Activated B cell treated with CpG ODN at 0.5 μM for 24 hours (primary cell): Measurements from ENCODE around the gene STEAP1B. TPM values are rescaled to one million over a fixed set of nuclear protein-coding genes. Genes with fewer than 3 reads are reported as not detected.
"Not testable (repeated sequence)": the region's sequence is repeated elsewhere in the genome, so short reads cannot be mapped to it uniquely, and the experiment has no call there.

Experiments used
- ATAC-seq: fragments of 200-7000 bp; cut with Tn5 transposase; one replicate; pipeline ENCODE4 v1.10.0; 2021; ENCODE audit warnings: low read depth, mild to moderate bottlenecking, moderate library complexity
- CTCF ChIA-PET: fragments of 350-600 bp; sonication (Branson Sonifier 250); formaldehyde crosslinking; loops from one replicate; lab custom pipeline; 2021; ENCODE audit warnings: antibody characterized with exemption; lab: Charles Lee
- POLR2A ChIA-PET: fragments of 350-600 bp; sonication (Branson Sonifier 250); formaldehyde crosslinking; loops from one replicate; lab custom pipeline; 2021; ENCODE audit warnings: antibody characterized with exemption; lab: Charles Lee
- DNase-seq: peaks from one replicate; pipeline ENCODE4 v3.0.0; 2022
- H3K27ac Mint-ChIP-seq: one replicate; pipeline ENCODE4 v1.8.0; 2020; ENCODE audit warnings: mixed read lengths
- H3K27me3 Mint-ChIP-seq: one replicate; pipeline ENCODE4 v1.8.0; 2021; ENCODE audit warnings: mixed read lengths
- H3K36me3 Mint-ChIP-seq: one replicate; pipeline ENCODE4 v1.8.0; 2021; ENCODE audit warnings: low read depth, mixed read lengths
- H3K4me1 Mint-ChIP-seq: one replicate; pipeline ENCODE4 v1.8.0; 2021; ENCODE audit warnings: mixed read lengths
- H3K4me3 Mint-ChIP-seq: one replicate; pipeline ENCODE4 v1.8.0; 2020; ENCODE audit warnings: mild to moderate bottlenecking, mixed read lengths
- H3K9me3 Mint-ChIP-seq: one replicate; pipeline ENCODE4 v1.8.0; 2020; ENCODE audit warnings: mixed read lengths
- intact Hi-C: fragments of 100-400 bp; cut with micrococcal nuclease; formaldehyde crosslinking; loops from one replicate; pipeline ENCODE4 v1.15.1; 2024
- total RNA-seq: library from RNA; stranded (reverse); gene quantifications from 2 replicates; pipeline ENCODE4 v1.2.3, GENCODE V29; 2022
- TF ChIP-seq, protein P1 (sequence below): fragments of 200-600 bp; IDR thresholded peaks from one replicate; pipeline ENCODE4 v1.8.0; 2022; ENCODE audit warnings: antibody characterized with exemption, mild to moderate bottlenecking

The STEAP1B gene
- total RNA-seq, 1 donor from 2014 or later = 117 TPM

GRCh38 chr7:22544245-22544644 lies 44.3 kb upstream of the STEAP1B start:
- ATAC-seq (no peak), DNase-seq (no peak)
- Mint-ChIP-seq H3K27me3 (peaks cover 1% of the 10 kb centered on the region), H3K4me1 (peaks cover 2% of the 10 kb centered on the region), H3K27ac (no peak overlapping the region), H3K9me3 (no peaks in the 10 kb centered on the region), H3K4me3 (no peak overlapping the region), H3K36me3 (peaks cover 2% of the 10 kb centered on the region)
- CTCF ChIA-PET = interaction anchor here (1.3 kb wide), 1 partner anchor 183 kb away, joined by 3 read pairs; the partner anchor contains the start of gene IL6
- POLR2A ChIA-PET = interaction anchor here (0.6 to 1.1 kb wide), 2 partner anchors 25 to 32 kb away, joined by 3 to 8 read pairs; no protein-coding TSS in a partner anchor
- TF ChIP-seq, protein P1, sequence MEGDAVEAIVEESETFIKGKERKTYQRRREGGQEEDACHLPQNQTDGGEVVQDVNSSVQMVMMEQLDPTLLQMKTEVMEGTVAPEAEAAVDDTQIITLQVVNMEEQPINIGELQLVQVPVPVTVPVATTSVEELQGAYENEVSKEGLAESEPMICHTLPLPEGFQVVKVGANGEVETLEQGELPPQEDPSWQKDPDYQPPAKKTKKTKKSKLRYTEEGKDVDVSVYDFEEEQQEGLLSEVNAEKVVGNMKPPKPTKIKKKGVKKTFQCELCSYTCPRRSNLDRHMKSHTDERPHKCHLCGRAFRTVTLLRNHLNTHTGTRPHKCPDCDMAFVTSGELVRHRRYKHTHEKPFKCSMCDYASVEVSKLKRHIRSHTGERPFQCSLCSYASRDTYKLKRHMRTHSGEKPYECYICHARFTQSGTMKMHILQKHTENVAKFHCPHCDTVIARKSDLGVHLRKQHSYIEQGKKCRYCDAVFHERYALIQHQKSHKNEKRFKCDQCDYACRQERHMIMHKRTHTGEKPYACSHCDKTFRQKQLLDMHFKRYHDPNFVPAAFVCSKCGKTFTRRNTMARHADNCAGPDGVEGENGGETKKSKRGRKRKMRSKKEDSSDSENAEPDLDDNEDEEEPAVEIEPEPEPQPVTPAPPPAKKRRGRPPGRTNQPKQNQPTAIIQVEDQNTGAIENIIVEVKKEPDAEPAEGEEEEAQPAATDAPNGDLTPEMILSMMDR = no peak
- intact Hi-C loops = no loop called here

DNA sequence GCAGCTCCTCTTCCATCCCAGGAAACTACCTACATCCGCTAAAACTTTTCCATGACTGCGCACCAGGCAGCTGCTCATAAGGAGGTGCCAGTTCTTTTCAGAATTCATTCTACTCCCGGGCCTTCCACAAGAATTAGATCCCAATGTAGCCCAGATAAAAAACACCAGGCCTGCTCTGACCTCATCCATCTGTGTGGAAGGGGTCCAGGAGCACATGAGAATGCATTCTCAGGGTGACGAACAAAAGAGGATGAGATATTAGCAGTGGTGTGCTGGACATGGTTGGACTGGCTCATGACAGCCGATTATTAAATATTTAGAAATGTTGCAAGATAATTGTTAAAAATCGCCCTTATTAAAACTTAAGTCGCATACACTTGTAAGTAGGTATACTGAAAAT lies 43.2 kb upstream of the STEAP1B start:
- DNase-seq (no peak), ATAC-seq (no peak)
- ChIA-PET POLR2A (no interaction called here), CTCF (no interaction called here)
- Mint-ChIP-seq H3K9me3 (no peaks in the 10 kb centered on the region), H3K36me3 (peaks cover 2% of the 10 kb centered on the region), H3K27me3 (no peaks in the 10 kb centered on the region), H3K4me3 (no peak overlapping the region), H3K4me1 (no peaks in the 10 kb centered on the region), H3K27ac (no peak overlapping the region)
- intact Hi-C loops = no loop called here
- TF ChIP-seq, protein P1 = no peak

DNA sequence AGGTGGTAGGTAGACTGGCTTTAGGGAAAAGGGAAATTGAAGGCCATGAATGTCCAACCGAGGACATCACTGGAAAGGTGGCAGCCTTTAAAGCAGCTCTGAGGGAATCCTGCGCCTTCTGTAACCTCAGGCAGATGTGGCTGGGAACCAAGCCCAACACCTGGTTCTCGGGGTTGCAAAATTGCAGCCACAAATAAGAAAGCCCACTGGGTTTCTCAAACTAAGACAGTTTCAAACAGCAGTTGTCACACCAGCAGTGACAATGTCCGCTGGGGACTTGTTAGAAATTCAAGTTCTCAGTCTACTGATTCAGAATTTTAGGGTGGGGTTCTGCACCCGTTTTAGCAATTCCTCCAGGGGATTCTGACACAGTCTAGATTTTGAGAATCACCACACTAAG lies 42.7 kb upstream of the STEAP1B start:
- Mint-ChIP-seq H3K4me1 (no peaks in the 10 kb centered on the region), H3K27ac (no peak overlapping the region), H3K4me3 (no peak overlapping the region), H3K27me3 (no peaks in the 10 kb centered on the region), H3K9me3 (no peaks in the 10 kb centered on the region), H3K36me3 (peaks cover 2% of the 10 kb centered on the region)
- DNase-seq (no peak), ATAC-seq (no peak)
- POLR2A ChIA-PET = no interaction called here
- intact Hi-C loops = no loop called here
- CTCF ChIA-PET = no interaction called here
- TF ChIP-seq, protein P1 = no peak

DNA sequence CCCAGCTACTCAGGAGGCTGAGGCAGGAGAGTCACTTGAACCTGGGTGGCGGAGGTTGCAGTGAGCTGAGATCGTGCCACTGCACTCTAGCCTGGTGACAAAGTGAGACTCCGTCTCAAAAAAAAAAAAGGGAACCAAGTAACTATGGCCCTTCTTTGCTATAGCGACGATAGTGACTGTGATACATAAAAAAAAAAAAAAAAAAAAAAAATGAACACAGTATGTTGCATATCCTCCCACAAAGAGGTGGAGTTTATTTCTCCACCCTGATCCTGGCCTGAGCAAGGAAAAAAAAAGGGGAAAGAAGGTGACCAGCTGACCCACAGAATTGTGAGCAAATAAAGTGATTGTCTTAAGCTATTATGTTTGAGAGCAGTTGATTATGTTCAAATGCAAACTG lies 42.3 kb upstream of the STEAP1B start:
- ChIA-PET CTCF (no interaction called here), POLR2A (interaction anchor here (0.7 kb wide), 1 partner anchor 602 kb away, joined by 3 read pairs; no protein-coding TSS in a partner anchor)
- H3K27ac Mint-ChIP-seq = no peak overlapping the region

GRCh38 chr7:22541789-22542188 lies 41.8 kb upstream of the STEAP1B start:
- DNase-seq = no peak
- CTCF ChIA-PET = no interaction called here
- POLR2A ChIA-PET = interaction anchor here (0.7 kb wide), 1 partner anchor 601 kb away, joined by 3 read pairs; no protein-coding TSS in a partner anchor
- TF ChIP-seq, protein P1 = no peak
- H3K36me3 Mint-ChIP-seq = peaks cover 2% of the 10 kb centered on the region
- no peak for ATAC-seq
- no peaks in the 10 kb centered on the region for H3K27me3 Mint-ChIP-seq
- H3K27ac Mint-ChIP-seq = no peak overlapping the region
- H3K4me1 Mint-ChIP-seq = no peaks in the 10 kb centered on the region
- intact Hi-C loops = no loop called here
- no peaks in the 10 kb centered on the region for H3K9me3 Mint-ChIP-seq
- H3K4me3 Mint-ChIP-seq = no peak overlapping the region

More for the DNA sequence above, 42.3 kb upstream of the STEAP1B start:
- Mint-ChIP-seq H3K4me3 (no peak overlapping the region), H3K27me3 (no peaks in the 10 kb centered on the region), H3K9me3 (no peaks in the 10 kb centered on the region), H3K36me3 (peaks cover 2% of the 10 kb centered on the region), H3K4me1 (no peaks in the 10 kb centered on the region)
- intact Hi-C loops = no loop called here
- no peak for DNase-seq
- ATAC-seq = peak; percentile 28
- TF ChIP-seq, protein P1 = no peak

- DNase-seq, intact Hi-C loops, H3K9me3 Mint-ChIP-seq, CTCF ChIA-PET, H3K4me3 Mint-ChIP-seq, ATAC-seq, H3K36me3 Mint-ChIP-seq, H3K27me3 Mint-ChIP-seq, POLR2A ChIA-PET, H3K27ac Mint-ChIP-seq: not testable (repeated sequence)
- peaks cover 14% of the 10 kb centered on the region for H3K4me1 Mint-ChIP-seq
Observed at GRCh38 chr7:22528537-22528936, 28.5 kb upstream of the STEAP1B start.

- DNase-seq, H3K27me3 Mint-ChIP-seq, H3K9me3 Mint-ChIP-seq, POLR2A ChIA-PET, H3K36me3 Mint-ChIP-seq: not testable (repeated sequence)
- H3K4me1 Mint-ChIP-seq = peaks cover 16% of the 10 kb centered on the region
- peak overlapping the region; percentile 60 for H3K4me3 Mint-ChIP-seq
- intact Hi-C loops = loop anchor here (1.0 to 5.0 kb wide), 3 partner anchors 258 to 748 kb away; no protein-coding TSS in a partner anchor
- peak; percentile 56 for ATAC-seq
- peak overlapping the region; percentile 53 for H3K27ac Mint-ChIP-seq
- CTCF ChIA-PET = interaction anchor here (2.4 kb wide), 1 partner anchor 530 kb away, joined by 9 read pairs; no protein-coding TSS in a partner anchor
Observed at GRCh38 chr7:22524353-22524947, 24.5 kb upstream of the STEAP1B start.
